ENCODE measurements around the gene U2AF2.

- TF ChIP-seq CTCF (IDR thresholded peaks at IDR 0.05) (no peak), POLR2A (IDR thresholded peaks at IDR 0.05) (no peak)
Measured at GRCh38 chr19:55650126-55650557, 4.7 kb upstream of the U2AF2 start.
